ENCODE measurements around the gene SPATA4. TPM values are rescaled to one million over a fixed set of nuclear protein-coding genes. Genes with fewer than 3 reads are reported as not detected.

The SPATA4 gene
- total RNA-seq, 1 donor from 2014 or later, result not detected

GRCh38 chr4:176185051-176185450 lies 10.3 kb downstream of the SPATA4 start:
- H3K9me3 ChIP-seq, result no peaks in the 10 kb centered on the region
- H3K27ac ChIP-seq, result no peak overlapping the region
- no peak overlapping the region for H3K4me3 ChIP-seq
- no peaks in the 10 kb centered on the region for H3K4me1 ChIP-seq
- intact Hi-C loops (cut with DNase I), result no loop called here
- no peaks in the 10 kb centered on the region for H3K36me3 ChIP-seq
- H3K27me3 ChIP-seq, result no peaks in the 10 kb centered on the region
- DNase-seq, result no peak
- no peak for TF ChIP-seq CTCF (IDR thresholded peaks at IDR 0.05)
- no peak for ATAC-seq

GRCh38 chr4:176163041-176163440 lies 32.3 kb downstream of the SPATA4 start:
- Histone ChIP-seq H3K4me1 (no peaks in the 10 kb centered on the region), H3K9me3 (no peaks in the 10 kb centered on the region), H3K4me3 (no peak overlapping the region), H3K27me3 (no peaks in the 10 kb centered on the region), H3K27ac (no peak overlapping the region), H3K36me3 (no peaks in the 10 kb centered on the region)
- intact Hi-C loops (cut with DNase I), result no loop called here
- no peak for TF ChIP-seq CTCF (IDR thresholded peaks at IDR 0.05)
- DNase-seq (no peak), ATAC-seq (no peak)

GRCh38 chr4:176156656-176157055 lies 38.7 kb downstream of the SPATA4 start:
- no peak overlapping the region for H3K4me3 ChIP-seq
- H3K4me1 ChIP-seq, result no peaks in the 10 kb centered on the region
- intact Hi-C loops (cut with DNase I), result no loop called here
- DNase-seq (no peak), ATAC-seq (no peak)
- no peaks in the 10 kb centered on the region for H3K27me3 ChIP-seq
- no peaks in the 10 kb centered on the region for H3K36me3 ChIP-seq
- no peaks in the 10 kb centered on the region for H3K9me3 ChIP-seq
- TF ChIP-seq CTCF (IDR thresholded peaks at IDR 0.05), result no peak
- no peak overlapping the region for H3K27ac ChIP-seq

- ATAC-seq, result no peak
- H3K4me3 ChIP-seq, result no peak overlapping the region
Measured at GRCh38 chr4:176153124-176153523, 42.3 kb downstream of the SPATA4 start.

GRCh38 chr4:176150704-176151103 lies 44.7 kb downstream of the SPATA4 start:
- H3K27me3 ChIP-seq, result no peaks in the 10 kb centered on the region
- no peak for ATAC-seq
- H3K9me3 ChIP-seq, result no peaks in the 10 kb centered on the region
- H3K4me1 ChIP-seq, result no peaks in the 10 kb centered on the region
- no peaks in the 10 kb centered on the region for H3K36me3 ChIP-seq
- TF ChIP-seq CTCF (IDR thresholded peaks at IDR 0.05), result no peak
- DNase-seq, result no peak
- H3K27ac ChIP-seq, result no peak overlapping the region
- H3K4me3 ChIP-seq, result no peak overlapping the region
- intact Hi-C loops (cut with DNase I), result no loop called here

More at GRCh38 chr4:176153124-176153523, 42.3 kb downstream of the SPATA4 start:
- no peaks in the 10 kb centered on the region for H3K4me1 ChIP-seq
- intact Hi-C loops (cut with DNase I), result no loop called here
- no peaks in the 10 kb centered on the region for H3K36me3 ChIP-seq
- TF ChIP-seq CTCF (IDR thresholded peaks at IDR 0.05), result no peak
- no peak overlapping the region for H3K27ac ChIP-seq
- H3K9me3 ChIP-seq, result no peaks in the 10 kb centered on the region
- H3K27me3 ChIP-seq, result no peaks in the 10 kb centered on the region
- no peak for DNase-seq

- Histone ChIP-seq H3K36me3 (no peaks in the 10 kb centered on the region), H3K9me3 (no peaks in the 10 kb centered on the region), H3K4me1 (no peaks in the 10 kb centered on the region), H3K27me3 (no peaks in the 10 kb centered on the region), H3K27ac (no peak overlapping the region), H3K4me3 (no peak overlapping the region)
- DNase-seq, result no peak
- intact Hi-C loops (cut with DNase I), result no loop called here
- no peak for ATAC-seq
- TF ChIP-seq CTCF (IDR thresholded peaks at IDR 0.05), result peak; percentile 21
Measured at GRCh38 chr4:176150356-176150682, 45.1 kb downstream of the SPATA4 start.
